ENCODE results near the gene VPS52. TPM values are rescaled to one million over a fixed set of nuclear protein-coding genes. Genes with fewer than 3 reads are reported as not detected.

Gene VPS52
- total RNA-seq, 1 experiment from 2014 or later, result 46.2 TPM

DNA sequence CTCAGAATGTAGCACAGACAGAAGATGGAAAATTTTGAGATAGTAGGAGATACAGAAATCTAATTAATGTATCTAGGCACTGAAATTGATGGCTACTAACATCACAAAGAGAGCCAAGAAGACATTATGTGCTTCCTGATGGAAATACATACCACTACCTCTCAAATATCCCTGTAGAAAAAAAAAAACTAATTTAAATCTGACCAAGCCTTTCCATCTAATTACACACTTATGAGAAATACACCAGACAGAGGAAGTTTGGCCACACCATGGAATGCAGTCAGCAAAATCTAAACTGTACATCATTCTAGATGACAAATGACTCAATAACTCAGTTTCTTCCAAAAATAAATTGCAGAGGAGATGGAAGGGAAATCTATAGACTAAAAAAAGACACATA lies 18.9 kb downstream of the VPS52 start:
- BruUV-seq (replicated peaks), result no TSS peak
- no peaks in the 10 kb centered on the region for H3K79me2 ChIP-seq (ENCODE audit: low read depth)
- no peaks in the 10 kb centered on the region for H3K9me2 ChIP-seq (ENCODE audit: insufficient read depth)
- no peak overlapping the region for H2AFZ ChIP-seq
- H3K36me3 ChIP-seq (ENCODE audit: low read depth), result peaks cover 20% of the 10 kb centered on the region; the same call in 1 of the 2 replicates
- H3K27me3 ChIP-seq (ENCODE audit: insufficient read depth, low read depth), result no peaks in the 10 kb centered on the region
- H3K9me3 ChIP-seq (ENCODE audit: insufficient read depth, low read depth), result 0 out of 2 replicates have a peak, but pooled peaks cover 5% of the 10 kb centered on the region
- DNase-seq, result no peak
- CTCF ChIA-PET, result no interaction called here
- no peak overlapping the region for H3K4me2 ChIP-seq
- H3K4me1 ChIP-seq (replicated peaks; ENCODE audit: insufficient read depth), result peaks cover 28% of the 10 kb centered on the region
- POLR2A ChIA-PET (ENCODE audit: unreplicated experiment), result no interaction called here
- intact Hi-C loops (cut with micrococcal nuclease; ENCODE audit: unreplicated experiment), result no loop called here
- no peaks in the 10 kb centered on the region for H4K20me1 ChIP-seq (ENCODE audit: insufficient read depth)
- TF ChIP-seq, protein P1, sequence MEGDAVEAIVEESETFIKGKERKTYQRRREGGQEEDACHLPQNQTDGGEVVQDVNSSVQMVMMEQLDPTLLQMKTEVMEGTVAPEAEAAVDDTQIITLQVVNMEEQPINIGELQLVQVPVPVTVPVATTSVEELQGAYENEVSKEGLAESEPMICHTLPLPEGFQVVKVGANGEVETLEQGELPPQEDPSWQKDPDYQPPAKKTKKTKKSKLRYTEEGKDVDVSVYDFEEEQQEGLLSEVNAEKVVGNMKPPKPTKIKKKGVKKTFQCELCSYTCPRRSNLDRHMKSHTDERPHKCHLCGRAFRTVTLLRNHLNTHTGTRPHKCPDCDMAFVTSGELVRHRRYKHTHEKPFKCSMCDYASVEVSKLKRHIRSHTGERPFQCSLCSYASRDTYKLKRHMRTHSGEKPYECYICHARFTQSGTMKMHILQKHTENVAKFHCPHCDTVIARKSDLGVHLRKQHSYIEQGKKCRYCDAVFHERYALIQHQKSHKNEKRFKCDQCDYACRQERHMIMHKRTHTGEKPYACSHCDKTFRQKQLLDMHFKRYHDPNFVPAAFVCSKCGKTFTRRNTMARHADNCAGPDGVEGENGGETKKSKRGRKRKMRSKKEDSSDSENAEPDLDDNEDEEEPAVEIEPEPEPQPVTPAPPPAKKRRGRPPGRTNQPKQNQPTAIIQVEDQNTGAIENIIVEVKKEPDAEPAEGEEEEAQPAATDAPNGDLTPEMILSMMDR (conservative IDR thresholded peaks at IDR 0.05), result no peak
- TF ChIP-seq EZH2 (IDR thresholded peaks at IDR 0.05; ENCODE audit: low read depth), result no peak
- no peak overlapping the region for H3K27ac ChIP-seq
- H3F3A ChIP-seq (ENCODE audit: insufficient read depth, low read depth), result peaks cover 34% of the 10 kb centered on the region
- H3K4me3 ChIP-seq, result no peak overlapping the region

DNA sequence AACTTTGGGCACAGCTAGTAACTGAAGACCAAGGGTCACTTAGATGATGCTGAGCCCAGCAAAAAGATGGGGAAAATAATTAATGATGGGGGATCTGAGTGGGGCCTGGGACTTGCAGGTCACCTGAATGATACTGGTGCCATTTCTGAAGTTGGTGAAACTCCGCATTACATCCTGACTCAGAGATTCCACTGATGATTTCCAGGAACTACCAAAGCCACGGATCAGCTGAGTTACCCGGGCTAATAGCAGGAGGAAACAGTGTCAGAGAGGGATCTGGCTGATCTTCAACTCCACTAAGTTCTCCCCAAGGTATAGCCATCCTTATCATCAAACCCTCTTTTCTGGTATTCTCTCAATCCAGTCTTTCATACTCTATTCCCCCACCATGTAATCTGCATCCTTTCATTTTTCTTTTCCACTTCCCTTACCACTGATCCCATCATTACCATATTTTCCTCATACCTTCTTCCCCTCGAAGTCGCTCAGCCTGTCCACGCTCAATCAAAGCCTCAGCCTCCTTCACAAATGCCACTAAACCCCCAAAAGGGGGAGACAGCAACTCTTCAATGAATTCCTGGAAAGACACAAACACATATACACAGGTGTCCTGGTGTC lies 20.2 kb downstream of the VPS52 start:
- no peak overlapping the region for H2AFZ ChIP-seq
- CTCF ChIA-PET, result no interaction called here
- H3K4me2 ChIP-seq, result 0 out of 2 replicates have a peak overlapping the region, but pooled peaks have one; percentile 94
- H3K9me2 ChIP-seq (ENCODE audit: insufficient read depth), result no peaks in the 10 kb centered on the region
- no peaks in the 10 kb centered on the region for H3K9me3 ChIP-seq (ENCODE audit: insufficient read depth, low read depth)
- intact Hi-C loops (cut with micrococcal nuclease; ENCODE audit: unreplicated experiment), result loop anchor here (2.0 kb wide), 1 partner anchor 59 kb away; no protein-coding TSS in a partner anchor
- POLR2A ChIA-PET (ENCODE audit: unreplicated experiment), result no interaction called here
- no peak overlapping the region for H3K4me3 ChIP-seq
- H3K27me3 ChIP-seq (ENCODE audit: insufficient read depth, low read depth), result 0 out of 2 replicates have a peak, but pooled peaks cover 2% of the 10 kb centered on the region
- no TSS peak for BruUV-seq (replicated peaks)
- no peaks in the 10 kb centered on the region for H4K20me1 ChIP-seq (ENCODE audit: insufficient read depth)
- peaks cover 12% of the 10 kb centered on the region; the same call in 1 of the 2 replicates for H3K36me3 ChIP-seq (ENCODE audit: low read depth)
- peaks cover 34% of the 10 kb centered on the region for H3F3A ChIP-seq (ENCODE audit: insufficient read depth, low read depth)
- peaks cover 28% of the 10 kb centered on the region for H3K4me1 ChIP-seq (replicated peaks; ENCODE audit: insufficient read depth)
- H3K27ac ChIP-seq, result no peak overlapping the region
- H3K79me2 ChIP-seq (ENCODE audit: low read depth), result no peaks in the 10 kb centered on the region
- TF ChIP-seq, protein P1 (conservative IDR thresholded peaks at IDR 0.05), result no peak
- TF ChIP-seq EZH2 (IDR thresholded peaks at IDR 0.05; ENCODE audit: low read depth), result no peak
- no peak for DNase-seq

DNA sequence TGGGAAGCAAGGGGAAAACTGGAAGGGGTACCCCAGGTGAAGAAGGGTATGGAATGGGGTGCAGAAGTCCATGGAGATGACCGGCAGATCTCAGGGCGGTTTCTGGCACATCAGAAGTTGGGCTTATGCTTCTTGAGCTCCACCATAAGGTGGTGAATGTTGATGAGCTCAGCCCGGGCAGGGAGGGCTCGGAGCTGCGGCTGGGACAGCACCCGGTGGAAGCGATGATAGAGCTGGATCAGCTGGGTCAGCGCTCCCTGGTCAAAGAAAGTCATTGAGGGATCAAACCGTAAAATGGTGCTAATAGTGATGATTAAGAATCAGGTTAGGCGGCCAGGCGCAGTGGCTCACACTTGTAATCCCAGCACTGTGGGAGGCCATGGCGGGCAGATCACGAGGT lies 20.9 kb downstream of the VPS52 start:
- no TSS peak for BruUV-seq (replicated peaks)

More for the DNA sequence above, 20.9 kb downstream of the VPS52 start:
- H3K4me3 ChIP-seq, result no peak overlapping the region; the same call in 1 of the 2 replicates
- no peaks in the 10 kb centered on the region for H3K79me2 ChIP-seq (ENCODE audit: low read depth)
- H3K4me1 ChIP-seq (replicated peaks; ENCODE audit: insufficient read depth), result peaks cover 28% of the 10 kb centered on the region
- no peaks in the 10 kb centered on the region for H3K9me3 ChIP-seq (ENCODE audit: insufficient read depth, low read depth)
- intact Hi-C loops (cut with micrococcal nuclease; ENCODE audit: unreplicated experiment), result loop anchor here (2.0 kb wide), 1 partner anchor 60 kb away; no protein-coding TSS in a partner anchor
- H3K36me3 ChIP-seq (ENCODE audit: low read depth), result peaks cover 12% of the 10 kb centered on the region; the same call in 1 of the 2 replicates
- ChIA-PET POLR2A (ENCODE audit: unreplicated experiment) (interaction anchor here (0.7 kb wide), 1 partner anchor 45 kb away, joined by 5 read pairs; no protein-coding TSS in a partner anchor), CTCF (no interaction called here)
- TF ChIP-seq, protein P1 (conservative IDR thresholded peaks at IDR 0.05), result no peak
- no peak for TF ChIP-seq EZH2 (IDR thresholded peaks at IDR 0.05; ENCODE audit: low read depth)
- peak overlapping the region; percentile 94 for H3K4me2 ChIP-seq
- no peaks in the 10 kb centered on the region for H4K20me1 ChIP-seq (ENCODE audit: insufficient read depth)
- DNase-seq, result no peak
- H3K27ac ChIP-seq, result peak overlapping the region; percentile 66
- no peaks in the 10 kb centered on the region for H3K9me2 ChIP-seq (ENCODE audit: insufficient read depth)
- H3K27me3 ChIP-seq (ENCODE audit: insufficient read depth, low read depth), result peaks cover 10% of the 10 kb centered on the region; the same call in 1 of the 2 replicates
- no peak overlapping the region for H2AFZ ChIP-seq
- H3F3A ChIP-seq (ENCODE audit: insufficient read depth, low read depth), result peaks cover 34% of the 10 kb centered on the region
